Fibroblast of lung (primary cell): ENCODE data around the gene NAP1L4. TPM values are rescaled to one million over a fixed set of nuclear protein-coding genes. Genes with fewer than 3 reads are reported as not detected.

ENCODE experiments used
- DNase-seq, 2 donors: peaks; one replicate each; pipeline versions ENCODE4 v3.0.0 to v3.0.0-alpha.2; 2010; ENCODE audit warnings: low read depth in 2 of 2
- H2AFZ ChIP-seq: 2 replicates; pipeline ENCODE4 v1.5.1; 2012; ENCODE audit warnings: low read length, control low read depth, inconsistent platforms
- H3K27ac ChIP-seq: 2 replicates; pipeline ENCODE4 v1.5.1; 2011; ENCODE audit warnings: low read length, control low read depth; ENCODE audit not compliant: insufficient read depth
- H3K27me3 ChIP-seq: 2 replicates; pipeline ENCODE4 v1.5.1; 2011; ENCODE audit warnings: mild to moderate bottlenecking, low read length; ENCODE audit not compliant: control insufficient read depth, insufficient read depth
- H3K36me3 ChIP-seq: 2 replicates; pipeline ENCODE4 v1.5.1; 2011; ENCODE audit warnings: low read length; ENCODE audit not compliant: control insufficient read depth, insufficient read depth
- H3K4me1 ChIP-seq: 2 replicates; pipeline ENCODE4 v1.5.1; 2011; ENCODE audit warnings: low read length; ENCODE audit not compliant: control insufficient read depth, insufficient read depth; ENCODE audit errors: extremely low read depth
- H3K4me2 ChIP-seq: 2 replicates; pipeline ENCODE4 v1.5.1; 2011; ENCODE audit warnings: low read length, control low read depth; ENCODE audit not compliant: insufficient read depth; ENCODE audit errors: extremely low read depth
- H3K4me3 ChIP-seq, 4 experiments: fragments of 200-600 bp in 1 of 4; sonication (generic) in 1 of 4; replicated peaks in 1 of 4; 2 replicates each; pipeline ENCODE4 v1.5.1; 2011 to 2016; ENCODE audit warnings: low read length in 4 of 4, low read depth in 3 of 4, mild to moderate bottlenecking in 3 of 4, control low read depth in 2 of 4, inconsistent platforms in 1 of 4, mixed read lengths in 1 of 4; ENCODE audit not compliant: insufficient read depth in 1 of 4; ENCODE audit errors: control extremely low read depth in 1 of 4
- H3K79me2 ChIP-seq: 2 replicates; pipeline ENCODE4 v1.5.1; 2012; ENCODE audit warnings: mild to moderate bottlenecking, low read length, inconsistent platforms; ENCODE audit not compliant: control insufficient read depth, insufficient read depth
- H3K9ac ChIP-seq: 2 replicates; pipeline ENCODE4 v1.5.1; 2011; ENCODE audit warnings: mild to moderate bottlenecking, low read length, control low read depth; ENCODE audit not compliant: insufficient read depth
- H3K9me3 ChIP-seq: 2 replicates; pipeline ENCODE4 v1.5.1; 2012; ENCODE audit warnings: low read depth, low read length; ENCODE audit not compliant: control insufficient read depth, insufficient read depth
- H4K20me1 ChIP-seq: 2 replicates; pipeline ENCODE4 v1.5.1; 2011; ENCODE audit warnings: low read length; ENCODE audit not compliant: control insufficient read depth, insufficient read depth; ENCODE audit errors: extremely low read depth
- EZH2 ChIP-seq: IDR thresholded peaks from 2 replicates; pipeline ENCODE4 v1.5.1; 2012; ENCODE audit warnings: low read length, control low read depth, mild to moderate bottlenecking; ENCODE audit errors: missing control alignments
- polyA plus RNA-seq, 2 donors: library from polyadenylated mRNA; depleted of rRNA in 1 of 2; stranded (reverse) in 1 of 2; unstranded in 1 of 2; fragments of >200 nt; gene quantifications; 2 replicates each; pipeline ENCODE4 v1.2.1, GENCODE V29; 2011 to 2012; ENCODE audit warnings: missing spikeins in 1 of 2
- total RNA-seq: library from RNA; depleted of rRNA; stranded (reverse); fragments of >200 nt; gene quantifications from 2 replicates; pipeline ENCODE4 v1.2.1, GENCODE V29; 2014
- TF ChIP-seq, protein P1 (sequence below), 2 donors: IDR thresholded peaks in 1 of 2; conservative IDR thresholded peaks in 1 of 2; 1 replicate in 1 of 2; 2 replicates in 1 of 2; pipeline ENCODE4 v1.5.1; 2011 to 2012; ENCODE audit warnings: low read length in 2 of 2, control low read depth in 1 of 2, inconsistent platforms in 1 of 2, low read depth in 1 of 2, mild to moderate bottlenecking in 1 of 2

NAP1L4 gene
- total and polyA plus RNA-seq, 2 donors (not counting 1 experiment from before 2014, with no cell fraction given), result 79.5 to 113 TPM

DNA sequence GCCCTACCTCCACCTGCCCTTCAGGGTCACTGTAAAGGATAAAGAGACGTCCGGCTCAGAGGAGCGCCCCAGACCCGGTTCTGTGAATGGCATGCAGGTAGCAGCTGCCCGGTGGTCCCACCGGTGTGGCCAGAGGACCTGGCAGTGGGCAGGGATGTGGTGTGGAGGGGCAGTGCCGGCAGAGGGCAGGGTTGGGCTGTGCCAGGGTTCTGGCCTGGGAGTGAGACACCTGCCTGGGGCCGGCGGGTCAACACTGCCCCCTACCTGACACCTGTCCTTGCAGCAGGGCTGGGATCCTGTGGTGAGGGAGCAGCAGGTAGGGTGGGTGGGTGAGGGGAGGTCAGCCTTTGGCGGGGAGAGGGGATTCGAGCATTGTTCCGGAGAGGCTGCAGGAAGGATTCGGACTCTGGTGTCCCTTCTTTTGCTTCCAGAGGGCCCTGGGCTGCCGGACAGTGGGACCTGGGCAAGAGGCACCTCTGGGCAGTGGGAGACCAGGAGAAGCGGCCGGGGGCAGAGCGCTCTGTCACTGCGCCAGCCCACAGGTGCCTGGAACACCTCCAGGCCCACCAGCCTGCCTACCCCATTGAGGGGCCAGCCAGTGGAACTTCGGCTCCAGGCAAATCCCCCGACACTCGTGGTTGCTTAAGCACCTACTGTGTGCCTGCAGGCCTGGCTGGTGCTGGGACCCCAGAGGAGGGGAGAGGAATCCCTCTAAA, 61.3 kb downstream of the NAP1L4 start:
- peaks cover 26% of the 10 kb centered on the region for H3K79me2 ChIP-seq
- no peak overlapping the region for H3K9ac ChIP-seq
- peak overlapping the region; percentile 94 for H3K27ac ChIP-seq

DNA sequence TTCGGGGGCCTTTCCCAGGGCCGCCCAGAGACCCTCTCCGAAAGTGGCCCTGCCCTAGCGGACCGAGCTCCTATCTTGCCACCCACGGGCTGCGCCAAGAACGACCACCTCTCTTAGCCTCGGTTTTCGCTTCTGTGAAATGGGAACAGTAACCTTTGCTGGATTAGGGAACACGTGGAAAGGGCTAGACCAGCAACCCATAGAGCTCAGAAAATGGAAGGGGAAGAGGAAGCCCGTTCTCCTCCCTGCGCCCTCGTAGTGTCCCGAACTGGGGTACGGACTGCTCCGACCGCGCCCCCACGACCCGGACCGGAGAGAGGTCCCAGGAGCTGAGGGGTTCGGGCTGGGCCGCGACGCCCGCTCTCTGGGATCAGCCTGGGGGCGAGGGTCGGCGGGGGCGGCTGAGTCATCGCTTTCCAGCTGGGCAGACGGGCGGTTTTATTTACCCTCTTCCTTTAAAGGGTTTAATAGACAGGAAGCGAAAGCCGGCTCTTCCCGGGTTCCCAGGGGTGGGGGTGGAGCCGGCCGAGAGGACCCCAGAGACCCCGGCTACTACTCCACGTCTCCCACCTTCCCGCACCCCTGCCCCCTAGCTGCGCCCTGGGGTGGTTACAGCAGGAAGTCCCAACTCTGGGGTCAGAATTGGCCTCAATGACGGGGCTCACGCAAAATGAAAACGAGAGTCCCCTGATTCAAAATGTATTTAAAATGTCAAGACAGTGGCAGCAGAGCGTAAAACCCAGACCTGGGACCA, 62.0 kb downstream of the NAP1L4 start:
- peaks cover 12% of the 10 kb centered on the region for H3K4me1 ChIP-seq
- H3K27ac ChIP-seq, result peak overlapping the region; percentile 94
- peak overlapping the region; percentile 59 for H3K9ac ChIP-seq
- no peaks in the 10 kb centered on the region for H3K36me3 ChIP-seq
- H3K27me3 ChIP-seq, result no peaks in the 10 kb centered on the region
- peak overlapping the region; percentile 68 for H3K4me2 ChIP-seq
- DNase-seq, result peak; percentile 53 to 63
- H2AFZ ChIP-seq, result peak overlapping the region; percentile 13
- H4K20me1 ChIP-seq, result no peaks in the 10 kb centered on the region
- peak overlapping the region; percentile 20 to 81 (median 34) for H3K4me3 ChIP-seq
- peaks cover 26% of the 10 kb centered on the region for H3K79me2 ChIP-seq
- no peaks in the 10 kb centered on the region for H3K9me3 ChIP-seq
- TF ChIP-seq EZH2, result no peak
- TF ChIP-seq, protein P1, sequence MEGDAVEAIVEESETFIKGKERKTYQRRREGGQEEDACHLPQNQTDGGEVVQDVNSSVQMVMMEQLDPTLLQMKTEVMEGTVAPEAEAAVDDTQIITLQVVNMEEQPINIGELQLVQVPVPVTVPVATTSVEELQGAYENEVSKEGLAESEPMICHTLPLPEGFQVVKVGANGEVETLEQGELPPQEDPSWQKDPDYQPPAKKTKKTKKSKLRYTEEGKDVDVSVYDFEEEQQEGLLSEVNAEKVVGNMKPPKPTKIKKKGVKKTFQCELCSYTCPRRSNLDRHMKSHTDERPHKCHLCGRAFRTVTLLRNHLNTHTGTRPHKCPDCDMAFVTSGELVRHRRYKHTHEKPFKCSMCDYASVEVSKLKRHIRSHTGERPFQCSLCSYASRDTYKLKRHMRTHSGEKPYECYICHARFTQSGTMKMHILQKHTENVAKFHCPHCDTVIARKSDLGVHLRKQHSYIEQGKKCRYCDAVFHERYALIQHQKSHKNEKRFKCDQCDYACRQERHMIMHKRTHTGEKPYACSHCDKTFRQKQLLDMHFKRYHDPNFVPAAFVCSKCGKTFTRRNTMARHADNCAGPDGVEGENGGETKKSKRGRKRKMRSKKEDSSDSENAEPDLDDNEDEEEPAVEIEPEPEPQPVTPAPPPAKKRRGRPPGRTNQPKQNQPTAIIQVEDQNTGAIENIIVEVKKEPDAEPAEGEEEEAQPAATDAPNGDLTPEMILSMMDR (conservative IDR thresholded peaks at IDR 0.05 in 1 of 2, IDR thresholded peaks at IDR 0.05 in 1 of 2; ENCODE audit: low read depth in 1 of 2, low read length in 2 of 2), result peak; percentile 45 to 55

More for the DNA sequence above, 61.3 kb downstream of the NAP1L4 start:
- peak overlapping the region; percentile 20 to 81 (median 34) for H3K4me3 ChIP-seq
- H3K9me3 ChIP-seq, result no peaks in the 10 kb centered on the region
- no peaks in the 10 kb centered on the region for H3K27me3 ChIP-seq
- peaks cover 12% of the 10 kb centered on the region for H3K4me1 ChIP-seq
- peak in 1 of 2 donors; percentile 28 for DNase-seq
- H3K36me3 ChIP-seq, result no peaks in the 10 kb centered on the region
- no peaks in the 10 kb centered on the region for H4K20me1 ChIP-seq
- TF ChIP-seq, protein P1 (conservative IDR thresholded peaks at IDR 0.05 in 1 of 2, IDR thresholded peaks at IDR 0.05 in 1 of 2; ENCODE audit: low read depth in 1 of 2, low read length in 2 of 2), result peak in 1 of 2 donors; percentile 37
- TF ChIP-seq EZH2, result no peak
- peak overlapping the region; percentile 68 for H3K4me2 ChIP-seq
- no peak overlapping the region for H2AFZ ChIP-seq

- Histone ChIP-seq H3K4me3 (peak overlapping the region; percentile 20 to 81 (median 34)), H3K4me1 (peaks cover 12% of the 10 kb centered on the region), H4K20me1 (no peaks in the 10 kb centered on the region), H3K9me3 (no peaks in the 10 kb centered on the region), H3K36me3 (no peaks in the 10 kb centered on the region), H3K4me2 (peak overlapping the region; percentile 68), H3K27me3 (no peaks in the 10 kb centered on the region), H3K79me2 (peaks cover 26% of the 10 kb centered on the region), H2AFZ (no peak overlapping the region), H3K9ac (peak overlapping the region; percentile 59), H3K27ac (peak overlapping the region; percentile 94)
- TF ChIP-seq EZH2, result no peak
- TF ChIP-seq, protein P1 (conservative IDR thresholded peaks at IDR 0.05 in 1 of 2, IDR thresholded peaks at IDR 0.05 in 1 of 2; ENCODE audit: low read depth in 1 of 2, low read length in 2 of 2), result no peak
- peak; percentile 77 for DNase-seq
Observed at GRCh38 chr11:2929531-2929949, 62.6 kb downstream of the NAP1L4 start.
